Sigmoid colon (tissue), 7 donors: Measurements from ENCODE around the gene MAP4. TPM values are rescaled to one million over a fixed set of nuclear protein-coding genes. Genes with fewer than 3 reads are reported as not detected.

Experiments
- DNase-seq: peaks from one replicate; pipeline ENCODE4 v3.0.0-alpha.2; 2019
- H3K27ac ChIP-seq, 4 donors: fragments of 200-600 bp; sonication (generic); one replicate each; pipeline ENCODE4 v1.5.1; 2016 to 2019; ENCODE audit warnings: mild to moderate bottlenecking in 1 of 4
- H3K27me3 ChIP-seq, 3 donors: fragments of 200-600 bp; sonication (generic); one replicate each; pipeline ENCODE4 v1.5.1; 2019; ENCODE audit warnings: mild to moderate bottlenecking in 1 of 3
- H3K36me3 ChIP-seq, 4 donors: fragments of 200-600 bp; sonication (generic); one replicate each; pipeline ENCODE4 v1.5.1; 2016 to 2019
- H3K4me1 ChIP-seq, 4 donors: fragments of 200-600 bp; sonication (generic); one replicate each; pipeline ENCODE4 v1.5.1; 2017 to 2019
- H3K4me3 ChIP-seq, 4 donors: fragments of 200-600 bp; sonication (generic); one replicate each; pipeline ENCODE4 v1.5.1; 2017 to 2019; ENCODE audit warnings: mild to moderate bottlenecking in 2 of 4, moderate library complexity in 1 of 4
- H3K9me3 ChIP-seq, 4 donors: fragments of 200-600 bp in 3 of 4; sonication (generic) in 3 of 4; one replicate each; pipeline versions ENCODE4 v1.5.1 to v1.6.1; 2013 to 2019
- EP300 ChIP-seq, 4 donors: sonication (generic); formaldehyde crosslinking; IDR thresholded peaks; one replicate each; pipeline ENCODE4 v1.6.1; 2017; ENCODE audit warnings: antibody characterized with exemption in 4 of 4
- POLR2A ChIP-seq, 2 donors: fragments of 450-650 bp; IDR thresholded peaks; one replicate each; pipeline ENCODE4 v1.6.1; 2016; ENCODE audit warnings: antibody characterized with exemption in 2 of 2, mild to moderate bottlenecking in 2 of 2, moderate library complexity in 2 of 2
- POLR2AphosphoS5 ChIP-seq, 4 donors: sonication (generic); formaldehyde crosslinking; IDR thresholded peaks; one replicate each; pipeline ENCODE4 v1.6.1; 2017; ENCODE audit warnings: antibody characterized with exemption in 4 of 4
- WGBS, 2 donors: extraction: QIAGEN DNeasy Blood & Tissue Kit; methylation state at CpG; one replicate each; pipeline ENCODE4 v1.1.7; 2013; 5-methylcytosine and 5-hydroxymethylcytosine counted together
- intact Hi-C: fragments of 100-400 bp; cut with DNase I; formaldehyde crosslinking; loops from one replicate; pipeline ENCODE4 v1.15.1; 2023
- polyA plus RNA-seq, 3 donors: library from polyadenylated mRNA; stranded (reverse); fragments of 200-250 nt; gene quantifications; one replicate each; pipeline ENCODE4 v1.2.3, GENCODE V29; 2013
- total RNA-seq, 4 donors: library from RNA; depleted of rRNA; stranded (reverse); fragments of >200 nt; gene quantifications; one replicate each; pipeline ENCODE4 v1.1.0, GENCODE V29; 2016
- TF ChIP-seq, protein P1 (sequence below), 4 experiments: fragments of 450-650 bp in 3 of 4; fragments of 200-600 bp in 1 of 4; IDR thresholded peaks; one replicate each; pipeline ENCODE4 v1.5.1; 2016 to 2019; ENCODE audit warnings: antibody characterized with exemption in 4 of 4, mild to moderate bottlenecking in 3 of 4, moderate library complexity in 2 of 4
- donor health status: healthy with polysubstance abuse.
- donor health status: Bipolar disorder and iron deficiency.
- donor health status: healthy.

The MAP4 gene
- total and polyA plus RNA-seq, 7 donors: 41.2 to 266 (median 138) TPM

DNA sequence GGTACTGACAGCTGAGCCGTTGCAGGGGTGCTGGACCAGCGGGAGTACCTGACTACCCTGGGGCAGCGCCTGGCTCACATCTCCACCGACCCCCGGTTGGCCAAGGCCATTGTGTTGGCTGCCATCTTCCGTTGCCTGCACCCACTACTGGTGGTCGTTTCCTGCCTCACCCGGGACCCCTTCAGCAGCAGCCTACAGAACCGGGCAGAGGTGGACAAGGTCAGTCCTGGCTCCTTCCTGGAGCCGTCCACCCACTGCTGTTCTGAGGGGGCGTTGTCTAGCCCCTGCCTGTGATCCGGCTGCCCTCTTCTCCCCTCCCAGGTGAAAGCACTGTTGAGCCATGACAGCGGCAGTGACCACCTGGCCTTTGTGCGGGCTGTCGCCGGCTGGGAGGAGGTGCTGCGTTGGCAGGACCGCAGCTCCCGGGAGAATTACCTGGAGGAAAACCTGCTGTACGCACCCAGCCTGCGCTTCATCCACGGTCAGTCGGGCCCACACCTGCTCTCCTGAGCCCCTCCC lies 167.6 kb downstream of the MAP4 start:
- 87 to 89% methylated on average over 23 of the region's 23 CpGs for WGBS, 2 donors
- peaks cover 67 to 100% (median 72%) of the 10 kb centered on the region in 4 donors for H3K36me3 ChIP-seq
- TF ChIP-seq EP300 (IDR thresholded peaks at IDR 0.05) (no peak), POLR2A (IDR thresholded peaks at IDR 0.05) (no peak), POLR2AphosphoS5 (IDR thresholded peaks at IDR 0.05) (peak in 2 of 4 donors; percentile 0 to 34)
- TF ChIP-seq, protein P1, sequence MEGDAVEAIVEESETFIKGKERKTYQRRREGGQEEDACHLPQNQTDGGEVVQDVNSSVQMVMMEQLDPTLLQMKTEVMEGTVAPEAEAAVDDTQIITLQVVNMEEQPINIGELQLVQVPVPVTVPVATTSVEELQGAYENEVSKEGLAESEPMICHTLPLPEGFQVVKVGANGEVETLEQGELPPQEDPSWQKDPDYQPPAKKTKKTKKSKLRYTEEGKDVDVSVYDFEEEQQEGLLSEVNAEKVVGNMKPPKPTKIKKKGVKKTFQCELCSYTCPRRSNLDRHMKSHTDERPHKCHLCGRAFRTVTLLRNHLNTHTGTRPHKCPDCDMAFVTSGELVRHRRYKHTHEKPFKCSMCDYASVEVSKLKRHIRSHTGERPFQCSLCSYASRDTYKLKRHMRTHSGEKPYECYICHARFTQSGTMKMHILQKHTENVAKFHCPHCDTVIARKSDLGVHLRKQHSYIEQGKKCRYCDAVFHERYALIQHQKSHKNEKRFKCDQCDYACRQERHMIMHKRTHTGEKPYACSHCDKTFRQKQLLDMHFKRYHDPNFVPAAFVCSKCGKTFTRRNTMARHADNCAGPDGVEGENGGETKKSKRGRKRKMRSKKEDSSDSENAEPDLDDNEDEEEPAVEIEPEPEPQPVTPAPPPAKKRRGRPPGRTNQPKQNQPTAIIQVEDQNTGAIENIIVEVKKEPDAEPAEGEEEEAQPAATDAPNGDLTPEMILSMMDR (IDR thresholded peaks at IDR 0.05): no peak

DNA sequence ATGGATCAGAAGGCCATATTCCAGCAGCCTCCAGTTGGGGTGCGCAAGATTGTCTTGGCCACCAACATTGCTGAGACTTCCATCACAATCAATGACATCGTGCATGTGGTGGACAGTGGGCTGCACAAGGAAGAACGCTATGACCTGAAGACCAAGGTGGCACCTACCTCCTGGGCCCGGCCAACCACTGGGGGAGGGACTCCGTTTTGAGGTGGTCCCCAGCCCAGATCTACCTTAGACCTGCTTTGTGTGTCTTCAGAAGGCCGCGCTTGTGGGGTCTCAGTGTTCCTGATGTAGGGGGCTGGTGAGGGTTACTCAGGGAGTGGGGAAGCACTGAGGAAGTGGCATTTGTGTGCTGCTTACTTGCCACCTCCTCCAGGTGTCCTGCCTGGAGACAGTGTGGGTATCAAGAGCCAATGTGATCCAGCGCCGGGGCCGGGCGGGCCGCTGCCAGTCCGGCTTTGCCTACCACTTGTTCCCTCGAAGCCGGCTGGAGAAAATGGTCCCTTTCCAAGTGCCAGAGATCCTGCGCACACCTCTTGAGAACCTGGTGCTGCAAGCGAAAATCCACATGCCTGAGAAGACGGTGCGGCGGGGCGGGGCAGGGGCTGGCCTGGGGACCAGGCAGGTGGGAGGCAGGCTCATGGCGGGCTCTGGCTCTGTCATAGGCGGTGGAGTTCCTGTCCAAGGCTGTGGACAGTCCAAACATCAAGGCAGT lies 168.3 kb downstream of the MAP4 start:
- WGBS, 2 donors: 96 to 97% methylated on average over 23 of the region's 23 CpGs
- H3K27ac ChIP-seq: no peak overlapping the region
- no peaks in the 10 kb centered on the region for H3K4me1 ChIP-seq
- H3K9me3 ChIP-seq: no peaks in the 10 kb centered on the region
- H3K36me3 ChIP-seq: peaks cover 70 to 100% (median 74%) of the 10 kb centered on the region in 4 donors
- no peak overlapping the region for H3K4me3 ChIP-seq
- DNase-seq: no peak
- H3K27me3 ChIP-seq: no peaks in the 10 kb centered on the region
- TF ChIP-seq POLR2AphosphoS5 (IDR thresholded peaks at IDR 0.05) (peak in 1 of 4 donors; percentile 13), EP300 (IDR thresholded peaks at IDR 0.05) (no peak)
- intact Hi-C loops: no loop called here

More for the DNA sequence above, 167.6 kb downstream of the MAP4 start:
- H3K9me3 ChIP-seq: no peaks in the 10 kb centered on the region
- H3K4me3 ChIP-seq: no peak overlapping the region
- DNase-seq: no peak
- H3K27me3 ChIP-seq: no peaks in the 10 kb centered on the region
- no peaks in the 10 kb centered on the region for H3K4me1 ChIP-seq
- intact Hi-C loops: no loop called here
- peak overlapping the region in 1 of 4 donors; percentile 9 for H3K27ac ChIP-seq

GRCh38 chr3:47847260-47847659 lies 169.0 kb downstream of the MAP4 start:
- intact Hi-C loops: no loop called here
- H3K27ac ChIP-seq: no peak overlapping the region
- no peak for DNase-seq
- no peak overlapping the region for H3K4me3 ChIP-seq
- peaks cover 70 to 100% (median 73%) of the 10 kb centered on the region in 4 donors for H3K36me3 ChIP-seq
- H3K4me1 ChIP-seq: no peaks in the 10 kb centered on the region
- no peaks in the 10 kb centered on the region for H3K9me3 ChIP-seq
- WGBS, 2 donors: 89 to 92% methylated on average over 11 of the region's 11 CpGs
- no peaks in the 10 kb centered on the region for H3K27me3 ChIP-seq
- TF ChIP-seq POLR2A (IDR thresholded peaks at IDR 0.05) (no peak), EP300 (IDR thresholded peaks at IDR 0.05) (no peak), POLR2AphosphoS5 (IDR thresholded peaks at IDR 0.05) (no peak)
- TF ChIP-seq, protein P1 (IDR thresholded peaks at IDR 0.05): no peak

- Histone ChIP-seq H3K27me3 (no peaks in the 10 kb centered on the region), H3K36me3 (peaks cover 66 to 100% (median 74%) of the 10 kb centered on the region in 4 donors), H3K27ac (no peak overlapping the region), H3K9me3 (no peaks in the 10 kb centered on the region), H3K4me3 (no peak overlapping the region), H3K4me1 (no peaks in the 10 kb centered on the region)
- 85 to 91% methylated on average over 10 of the region's 10 CpGs for WGBS, 2 donors
- intact Hi-C loops: no loop called here
- TF ChIP-seq, protein P1 (IDR thresholded peaks at IDR 0.05): no peak
- no peak for TF ChIP-seq POLR2AphosphoS5 (IDR thresholded peaks at IDR 0.05)
- TF ChIP-seq EP300 (IDR thresholded peaks at IDR 0.05): no peak
- no peak for TF ChIP-seq POLR2A (IDR thresholded peaks at IDR 0.05)
- no peak for DNase-seq
Measured at GRCh38 chr3:47846880-47847248, 169.4 kb downstream of the MAP4 start.

- Histone ChIP-seq H3K27ac (no peak overlapping the region), H3K36me3 (peaks cover 68 to 100% (median 80%) of the 10 kb centered on the region in 4 donors), H3K4me3 (no peak overlapping the region), H3K9me3 (no peaks in the 10 kb centered on the region), H3K27me3 (no peaks in the 10 kb centered on the region), H3K4me1 (no peaks in the 10 kb centered on the region)
- intact Hi-C loops: no loop called here
- 95 to 96% methylated on average over 37 of the region's 37 CpGs for WGBS, 2 donors
- no peak for DNase-seq
- TF ChIP-seq, protein P1 (IDR thresholded peaks at IDR 0.05): no peak
- no peak for TF ChIP-seq EP300 (IDR thresholded peaks at IDR 0.05)
- no peak for TF ChIP-seq POLR2A (IDR thresholded peaks at IDR 0.05)
- no peak for TF ChIP-seq POLR2AphosphoS5 (IDR thresholded peaks at IDR 0.05)
Measured at GRCh38 chr3:47846186-47846879, 169.9 kb downstream of the MAP4 start.
